ENCODE measurements around the gene FAF1. TPM values are rescaled to one million over a fixed set of nuclear protein-coding genes. Genes with fewer than 3 reads are reported as not detected.

Gene FAF1
- total RNA-seq, 1 experiment from 2014 or later = 73.2 TPM

GRCh38 chr1:50610563-50610962 lies 349.5 kb downstream of the FAF1 start:
- TF ChIP-seq ELF1 (IDR thresholded peaks at IDR 0.05; ENCODE audit: borderline replicate concordance, low read depth) (no peak), ZFX (IDR thresholded peaks at IDR 0.05) (no peak)
- ChIA-PET CTCF (interaction anchor here (1.5 kb wide), 1 partner anchor 10 kb away, joined by 8 read pairs; no protein-coding TSS in a partner anchor), RAD21 (ENCODE audit: low non-redundant PET in 1 of 2, low total read pairs in 2 of 2, uncharacterized antibody in 2 of 2, unreplicated experiment in 2 of 2) (no interaction called here), POLR2A (no interaction called here)
- Histone ChIP-seq H3K4me3 (replicated peaks in 1 of 2; ENCODE audit: low read depth in 1 of 2, low read length in 2 of 2) (no peak overlapping the region), H3K27ac (ENCODE audit: low read depth, low read length) (no peak overlapping the region), H3K4me1 (ENCODE audit: control insufficient read depth in 1 of 2, insufficient read depth in 2 of 2, low read length in 2 of 2) (no peaks in the 10 kb centered on the region), H3K4me2 (ENCODE audit: low read length) (no peak overlapping the region), H3K9me2 (ENCODE audit: insufficient read depth) (no peaks in the 10 kb centered on the region), H3K27me3 (ENCODE audit: insufficient read depth, low read length) (no peaks in the 10 kb centered on the region), H4K20me1 (ENCODE audit: insufficient read depth) (no peaks in the 10 kb centered on the region), H2AFZ (ENCODE audit: low read depth, low read length, poor library complexity, severe bottlenecking) (no peak overlapping the region), H3K36me3 (ENCODE audit: control insufficient read depth in 1 of 2, insufficient read depth in 2 of 2, low read length in 2 of 2) (no peaks in the 10 kb centered on the region), H3K9me3 (ENCODE audit: control insufficient read depth in 1 of 2, insufficient read depth in 1 of 2, low read depth in 1 of 2, low read length in 2 of 2) (no peaks in the 10 kb centered on the region), H3K79me2 (ENCODE audit: insufficient read depth, low read length) (no peaks in the 10 kb centered on the region), H3K9ac (ENCODE audit: low read length) (no peak overlapping the region)
- ATAC-seq = no peak
- BruUV-seq (replicated peaks) = no TSS peak
- DNase-seq (ENCODE audit: low read depth, low spot score) = no peak
- intact Hi-C loops (cut with micrococcal nuclease) = no loop called here

DNA sequence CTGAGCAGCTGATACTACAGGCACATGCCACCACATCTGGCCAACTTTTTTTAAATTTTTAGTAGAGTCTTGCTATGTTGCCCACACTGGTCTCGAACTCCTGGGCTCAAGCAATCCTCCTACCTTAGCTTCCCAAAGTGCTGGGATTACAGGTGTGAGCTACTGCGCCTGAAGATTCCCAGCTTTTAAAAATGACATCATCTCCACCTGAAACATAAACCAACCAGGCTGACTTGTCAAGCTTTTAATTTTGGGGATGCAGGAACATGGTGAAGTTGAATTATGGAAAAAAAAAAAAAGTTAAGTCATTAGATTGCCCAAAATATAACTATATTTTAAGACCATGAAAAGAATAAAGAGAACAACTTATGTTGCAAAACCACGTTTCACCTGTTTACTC lies 350.6 kb downstream of the FAF1 start:
- Histone ChIP-seq H3K27ac (ENCODE audit: low read depth, low read length) (no peak overlapping the region), H2AFZ (ENCODE audit: low read depth, low read length, poor library complexity, severe bottlenecking) (no peak overlapping the region), H3K9me3 (ENCODE audit: control insufficient read depth in 1 of 2, insufficient read depth in 1 of 2, low read depth in 1 of 2, low read length in 2 of 2) (no peaks in the 10 kb centered on the region), H3K4me3 (replicated peaks in 1 of 2; ENCODE audit: low read depth in 1 of 2, low read length in 2 of 2) (no peak overlapping the region), H3K9ac (ENCODE audit: low read length) (no peak overlapping the region), H3K4me1 (ENCODE audit: control insufficient read depth in 1 of 2, insufficient read depth in 2 of 2, low read length in 2 of 2) (peaks cover 0 to 1% of the 10 kb centered on the region in 2 experiments; a peak in 2 of 4 replicates), H4K20me1 (ENCODE audit: insufficient read depth) (no peaks in the 10 kb centered on the region), H3K4me2 (ENCODE audit: low read length) (no peak overlapping the region), H3K79me2 (ENCODE audit: insufficient read depth, low read length) (no peaks in the 10 kb centered on the region), H3K36me3 (ENCODE audit: control insufficient read depth in 1 of 2, insufficient read depth in 2 of 2, low read length in 2 of 2) (no peaks in the 10 kb centered on the region), H3K27me3 (ENCODE audit: insufficient read depth, low read length) (no peaks in the 10 kb centered on the region), H3K9me2 (ENCODE audit: insufficient read depth) (no peaks in the 10 kb centered on the region)
- DNase-seq (ENCODE audit: low read depth, low spot score) (no peak), ATAC-seq (no peak)
- intact Hi-C loops (cut with micrococcal nuclease) = no loop called here
- CTCF ChIA-PET = interaction anchor here (1.1 to 1.4 kb wide), 2 partner anchors 8 to 11 kb away, joined by 3 to 5 read pairs; no protein-coding TSS in a partner anchor
- BruUV-seq (replicated peaks) = no TSS peak
- TF ChIP-seq ZFX (IDR thresholded peaks at IDR 0.05) (no peak), SRF (IDR thresholded peaks at IDR 0.05; ENCODE audit: low read depth) (no peak), ZNF274 (IDR thresholded peaks at IDR 0.05; ENCODE audit: low read depth, low read length) (no peak), EZH2 (IDR thresholded peaks at IDR 0.05) (no peak), CBX3 (IDR thresholded peaks at IDR 0.05; ENCODE audit: low read depth) (no peak), MAX (IDR thresholded peaks at IDR 0.05) (no peak), POLR2A (IDR thresholded peaks at IDR 0.05; ENCODE audit: borderline replicate concordance, extremely low read depth, insufficient read depth, insufficient read length) (no peak), FOSL1 (IDR thresholded peaks at IDR 0.05; ENCODE audit: low read depth) (no peak), EGR1 (IDR thresholded peaks at IDR 0.05; ENCODE audit: low read depth) (no peak), SIN3A (IDR thresholded peaks at IDR 0.05; ENCODE audit: low read depth) (no peak), CEBPB (IDR thresholded peaks at IDR 0.05; ENCODE audit: low read depth) (no peak), ELF1 (IDR thresholded peaks at IDR 0.05; ENCODE audit: borderline replicate concordance, low read depth) (no peak), JUND (IDR thresholded peaks at IDR 0.05) (no peak), RAD21 (IDR thresholded peaks at IDR 0.05; ENCODE audit: low read depth) (no peak), SP1 (IDR thresholded peaks at IDR 0.05; ENCODE audit: low read depth) (no peak)
- TF ChIP-seq, protein P1, sequence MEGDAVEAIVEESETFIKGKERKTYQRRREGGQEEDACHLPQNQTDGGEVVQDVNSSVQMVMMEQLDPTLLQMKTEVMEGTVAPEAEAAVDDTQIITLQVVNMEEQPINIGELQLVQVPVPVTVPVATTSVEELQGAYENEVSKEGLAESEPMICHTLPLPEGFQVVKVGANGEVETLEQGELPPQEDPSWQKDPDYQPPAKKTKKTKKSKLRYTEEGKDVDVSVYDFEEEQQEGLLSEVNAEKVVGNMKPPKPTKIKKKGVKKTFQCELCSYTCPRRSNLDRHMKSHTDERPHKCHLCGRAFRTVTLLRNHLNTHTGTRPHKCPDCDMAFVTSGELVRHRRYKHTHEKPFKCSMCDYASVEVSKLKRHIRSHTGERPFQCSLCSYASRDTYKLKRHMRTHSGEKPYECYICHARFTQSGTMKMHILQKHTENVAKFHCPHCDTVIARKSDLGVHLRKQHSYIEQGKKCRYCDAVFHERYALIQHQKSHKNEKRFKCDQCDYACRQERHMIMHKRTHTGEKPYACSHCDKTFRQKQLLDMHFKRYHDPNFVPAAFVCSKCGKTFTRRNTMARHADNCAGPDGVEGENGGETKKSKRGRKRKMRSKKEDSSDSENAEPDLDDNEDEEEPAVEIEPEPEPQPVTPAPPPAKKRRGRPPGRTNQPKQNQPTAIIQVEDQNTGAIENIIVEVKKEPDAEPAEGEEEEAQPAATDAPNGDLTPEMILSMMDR (IDR thresholded peaks at IDR 0.05 in 2 of 3, conservative IDR thresholded peaks at IDR 0.05 in 1 of 3; ENCODE audit: borderline replicate concordance in 1 of 3, insufficient read depth in 1 of 3, low read depth in 2 of 3, low read length in 2 of 3) = no peak
- TF ChIP-seq, protein P2, sequence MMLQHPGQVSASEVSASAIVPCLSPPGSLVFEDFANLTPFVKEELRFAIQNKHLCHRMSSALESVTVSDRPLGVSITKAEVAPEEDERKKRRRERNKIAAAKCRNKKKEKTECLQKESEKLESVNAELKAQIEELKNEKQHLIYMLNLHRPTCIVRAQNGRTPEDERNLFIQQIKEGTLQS (IDR thresholded peaks at IDR 0.05) = no peak
- TF ChIP-seq, protein P3, sequence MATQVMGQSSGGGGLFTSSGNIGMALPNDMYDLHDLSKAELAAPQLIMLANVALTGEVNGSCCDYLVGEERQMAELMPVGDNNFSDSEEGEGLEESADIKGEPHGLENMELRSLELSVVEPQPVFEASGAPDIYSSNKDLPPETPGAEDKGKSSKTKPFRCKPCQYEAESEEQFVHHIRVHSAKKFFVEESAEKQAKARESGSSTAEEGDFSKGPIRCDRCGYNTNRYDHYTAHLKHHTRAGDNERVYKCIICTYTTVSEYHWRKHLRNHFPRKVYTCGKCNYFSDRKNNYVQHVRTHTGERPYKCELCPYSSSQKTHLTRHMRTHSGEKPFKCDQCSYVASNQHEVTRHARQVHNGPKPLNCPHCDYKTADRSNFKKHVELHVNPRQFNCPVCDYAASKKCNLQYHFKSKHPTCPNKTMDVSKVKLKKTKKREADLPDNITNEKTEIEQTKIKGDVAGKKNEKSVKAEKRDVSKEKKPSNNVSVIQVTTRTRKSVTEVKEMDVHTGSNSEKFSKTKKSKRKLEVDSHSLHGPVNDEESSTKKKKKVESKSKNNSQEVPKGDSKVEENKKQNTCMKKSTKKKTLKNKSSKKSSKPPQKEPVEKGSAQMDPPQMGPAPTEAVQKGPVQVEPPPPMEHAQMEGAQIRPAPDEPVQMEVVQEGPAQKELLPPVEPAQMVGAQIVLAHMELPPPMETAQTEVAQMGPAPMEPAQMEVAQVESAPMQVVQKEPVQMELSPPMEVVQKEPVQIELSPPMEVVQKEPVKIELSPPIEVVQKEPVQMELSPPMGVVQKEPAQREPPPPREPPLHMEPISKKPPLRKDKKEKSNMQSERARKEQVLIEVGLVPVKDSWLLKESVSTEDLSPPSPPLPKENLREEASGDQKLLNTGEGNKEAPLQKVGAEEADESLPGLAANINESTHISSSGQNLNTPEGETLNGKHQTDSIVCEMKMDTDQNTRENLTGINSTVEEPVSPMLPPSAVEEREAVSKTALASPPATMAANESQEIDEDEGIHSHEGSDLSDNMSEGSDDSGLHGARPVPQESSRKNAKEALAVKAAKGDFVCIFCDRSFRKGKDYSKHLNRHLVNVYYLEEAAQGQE (IDR thresholded peaks at IDR 0.05; ENCODE audit: low read depth) = no peak
- RAD21 ChIA-PET (ENCODE audit: low non-redundant PET in 1 of 2, low total read pairs in 2 of 2, uncharacterized antibody in 2 of 2, unreplicated experiment in 2 of 2) = no interaction called here
- POLR2A ChIA-PET = no interaction called here
